Loucy (cell line): ENCODE results near the gene RNF166.

ENCODE experiments used
- EZH2phosphoT487 ChIP-seq: fragments of 200-600 bp; IDR thresholded peaks from 2 replicates; pipeline ENCODE4 v1.6.1; 2018; ENCODE audit warnings: antibody characterized with exemption, mild to moderate bottlenecking, moderate library complexity, borderline replicate concordance
- TF ChIP-seq, protein P1 (sequence below): fragments of 200-600 bp; sonication (generic); conservative IDR thresholded peaks from 2 replicates; pipeline ENCODE4 v1.5.1; 2014; ENCODE audit warnings: mild to moderate bottlenecking, antibody characterized with exemption, low read length

DNA sequence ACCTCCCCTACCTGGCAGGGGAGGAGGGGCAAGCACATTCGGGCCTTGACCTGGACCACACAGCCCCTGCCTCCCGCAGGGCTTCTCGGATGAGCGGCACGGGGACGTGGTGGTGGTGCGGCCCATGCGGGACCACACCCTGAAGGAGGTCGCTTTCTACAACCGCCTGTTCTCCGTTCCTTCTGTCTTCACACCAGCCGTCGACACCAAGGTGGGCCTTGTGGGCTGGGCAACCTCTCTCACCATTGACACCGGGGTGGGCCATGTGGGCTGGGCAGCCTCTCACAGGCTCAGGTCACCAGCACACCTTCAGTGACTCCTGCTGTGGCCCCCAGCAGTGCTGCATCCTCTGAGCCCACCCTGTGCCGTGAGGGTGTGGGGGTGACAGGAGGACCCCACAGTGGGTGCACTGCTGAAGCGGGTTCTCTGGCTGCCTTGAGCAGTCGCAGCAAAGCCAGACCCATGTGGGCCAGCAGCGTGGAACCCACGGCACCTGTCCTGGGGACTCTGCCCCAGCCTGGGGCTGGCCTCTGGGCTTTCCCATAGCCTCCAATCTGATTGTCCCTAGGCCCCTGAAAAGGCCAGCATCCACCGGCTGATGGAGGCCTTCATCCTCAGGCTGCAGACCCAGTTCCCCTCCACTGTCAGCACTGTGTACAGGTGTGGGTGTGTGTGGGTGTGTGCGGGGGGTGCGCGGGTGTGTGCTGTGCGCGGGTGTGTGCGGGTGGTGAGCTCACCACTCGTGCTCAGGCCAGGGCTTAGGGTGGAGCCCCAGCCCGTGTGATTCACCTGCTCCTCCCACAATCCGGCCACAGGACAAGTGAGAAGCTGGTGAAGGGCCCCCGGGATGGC, 7.6 kb upstream of the RNF166 start:
- TF ChIP-seq, protein P1, sequence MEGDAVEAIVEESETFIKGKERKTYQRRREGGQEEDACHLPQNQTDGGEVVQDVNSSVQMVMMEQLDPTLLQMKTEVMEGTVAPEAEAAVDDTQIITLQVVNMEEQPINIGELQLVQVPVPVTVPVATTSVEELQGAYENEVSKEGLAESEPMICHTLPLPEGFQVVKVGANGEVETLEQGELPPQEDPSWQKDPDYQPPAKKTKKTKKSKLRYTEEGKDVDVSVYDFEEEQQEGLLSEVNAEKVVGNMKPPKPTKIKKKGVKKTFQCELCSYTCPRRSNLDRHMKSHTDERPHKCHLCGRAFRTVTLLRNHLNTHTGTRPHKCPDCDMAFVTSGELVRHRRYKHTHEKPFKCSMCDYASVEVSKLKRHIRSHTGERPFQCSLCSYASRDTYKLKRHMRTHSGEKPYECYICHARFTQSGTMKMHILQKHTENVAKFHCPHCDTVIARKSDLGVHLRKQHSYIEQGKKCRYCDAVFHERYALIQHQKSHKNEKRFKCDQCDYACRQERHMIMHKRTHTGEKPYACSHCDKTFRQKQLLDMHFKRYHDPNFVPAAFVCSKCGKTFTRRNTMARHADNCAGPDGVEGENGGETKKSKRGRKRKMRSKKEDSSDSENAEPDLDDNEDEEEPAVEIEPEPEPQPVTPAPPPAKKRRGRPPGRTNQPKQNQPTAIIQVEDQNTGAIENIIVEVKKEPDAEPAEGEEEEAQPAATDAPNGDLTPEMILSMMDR, result no peak
- no peak for TF ChIP-seq EZH2phosphoT487
